Fibroblast of lung (primary cell): ENCODE results near the gene FBXW5. TPM values are rescaled to one million over a fixed set of nuclear protein-coding genes. Genes with fewer than 3 reads are reported as not detected.

Source experiments
- DNase-seq, 2 donors: peaks; one replicate each; pipeline versions ENCODE4 v3.0.0 to v3.0.0-alpha.2; 2010; ENCODE audit warnings: low read depth in 2 of 2
- H2AFZ ChIP-seq: 2 replicates; pipeline ENCODE4 v1.5.1; 2012; ENCODE audit warnings: low read length, control low read depth, inconsistent platforms
- H3K27ac ChIP-seq: 2 replicates; pipeline ENCODE4 v1.5.1; 2011; ENCODE audit warnings: low read length, control low read depth; ENCODE audit not compliant: insufficient read depth
- H3K27me3 ChIP-seq: 2 replicates; pipeline ENCODE4 v1.5.1; 2011; ENCODE audit warnings: mild to moderate bottlenecking, low read length; ENCODE audit not compliant: control insufficient read depth, insufficient read depth
- H3K36me3 ChIP-seq: 2 replicates; pipeline ENCODE4 v1.5.1; 2011; ENCODE audit warnings: low read length; ENCODE audit not compliant: control insufficient read depth, insufficient read depth
- H3K4me1 ChIP-seq: 2 replicates; pipeline ENCODE4 v1.5.1; 2011; ENCODE audit warnings: low read length; ENCODE audit not compliant: control insufficient read depth, insufficient read depth; ENCODE audit errors: extremely low read depth
- H3K4me2 ChIP-seq: 2 replicates; pipeline ENCODE4 v1.5.1; 2011; ENCODE audit warnings: low read length, control low read depth; ENCODE audit not compliant: insufficient read depth; ENCODE audit errors: extremely low read depth
- H3K4me3 ChIP-seq, 4 experiments: fragments of 200-600 bp in 1 of 4; sonication (generic) in 1 of 4; replicated peaks in 1 of 4; 2 replicates each; pipeline ENCODE4 v1.5.1; 2011 to 2016; ENCODE audit warnings: low read length in 4 of 4, low read depth in 3 of 4, mild to moderate bottlenecking in 3 of 4, control low read depth in 2 of 4, inconsistent platforms in 1 of 4, mixed read lengths in 1 of 4; ENCODE audit not compliant: insufficient read depth in 1 of 4; ENCODE audit errors: control extremely low read depth in 1 of 4
- H3K79me2 ChIP-seq: 2 replicates; pipeline ENCODE4 v1.5.1; 2012; ENCODE audit warnings: mild to moderate bottlenecking, low read length, inconsistent platforms; ENCODE audit not compliant: control insufficient read depth, insufficient read depth
- H3K9ac ChIP-seq: 2 replicates; pipeline ENCODE4 v1.5.1; 2011; ENCODE audit warnings: mild to moderate bottlenecking, low read length, control low read depth; ENCODE audit not compliant: insufficient read depth
- H3K9me3 ChIP-seq: 2 replicates; pipeline ENCODE4 v1.5.1; 2012; ENCODE audit warnings: low read depth, low read length; ENCODE audit not compliant: control insufficient read depth, insufficient read depth
- H4K20me1 ChIP-seq: 2 replicates; pipeline ENCODE4 v1.5.1; 2011; ENCODE audit warnings: low read length; ENCODE audit not compliant: control insufficient read depth, insufficient read depth; ENCODE audit errors: extremely low read depth
- CTCF ChIP-seq, 2 donors: IDR thresholded peaks in 1 of 2; conservative IDR thresholded peaks in 1 of 2; 1 replicate in 1 of 2; 2 replicates in 1 of 2; pipeline ENCODE4 v1.5.1; 2011 to 2012; ENCODE audit warnings: low read length in 2 of 2, control low read depth in 1 of 2, inconsistent platforms in 1 of 2, low read depth in 1 of 2, mild to moderate bottlenecking in 1 of 2
- EZH2 ChIP-seq: IDR thresholded peaks from 2 replicates; pipeline ENCODE4 v1.5.1; 2012; ENCODE audit warnings: low read length, control low read depth, mild to moderate bottlenecking; ENCODE audit errors: missing control alignments
- polyA plus RNA-seq, 2 donors: library from polyadenylated mRNA; depleted of rRNA in 1 of 2; stranded (reverse) in 1 of 2; unstranded in 1 of 2; fragments of >200 nt; gene quantifications; 2 replicates each; pipeline ENCODE4 v1.2.1, GENCODE V29; 2011 to 2012; ENCODE audit warnings: missing spikeins in 1 of 2
- total RNA-seq: library from RNA; depleted of rRNA; stranded (reverse); fragments of >200 nt; gene quantifications from 2 replicates; pipeline ENCODE4 v1.2.1, GENCODE V29; 2014

Gene FBXW5
- total and polyA plus RNA-seq, 2 donors (not counting 1 experiment from before 2014, with no cell fraction given), result 31.3 to 166 TPM

- Histone ChIP-seq H3K9me3 (no peaks in the 10 kb centered on the region), H4K20me1 (no peaks in the 10 kb centered on the region), H3K79me2 (no peaks in the 10 kb centered on the region), H2AFZ (no peak overlapping the region), H3K4me3 (no peak overlapping the region), H3K27ac (no peak overlapping the region), H3K4me1 (peaks cover 6% of the 10 kb centered on the region), H3K36me3 (peaks cover 11% of the 10 kb centered on the region), H3K27me3 (no peaks in the 10 kb centered on the region), H3K4me2 (no peak overlapping the region), H3K9ac (no peak overlapping the region)
- TF ChIP-seq CTCF (conservative IDR thresholded peaks at IDR 0.05 in 1 of 2, IDR thresholded peaks at IDR 0.05 in 1 of 2; ENCODE audit: low read depth in 1 of 2, low read length in 2 of 2) (no peak), EZH2 (no peak)
- no peak for DNase-seq
These were observed 17.8 kb downstream of the FBXW5 start for GRCh38 chr9:136926749-136927148.

- Histone ChIP-seq H3K9me3 (no peaks in the 10 kb centered on the region), H3K9ac (no peak overlapping the region), H3K4me3 (no peak overlapping the region), H3K79me2 (no peaks in the 10 kb centered on the region), H3K4me1 (peaks cover 6% of the 10 kb centered on the region), H4K20me1 (no peaks in the 10 kb centered on the region), H3K27me3 (no peaks in the 10 kb centered on the region), H3K4me2 (no peak overlapping the region), H2AFZ (no peak overlapping the region), H3K27ac (no peak overlapping the region), H3K36me3 (peaks cover 11% of the 10 kb centered on the region)
- DNase-seq, result no peak
- TF ChIP-seq CTCF (conservative IDR thresholded peaks at IDR 0.05 in 1 of 2, IDR thresholded peaks at IDR 0.05 in 1 of 2; ENCODE audit: low read depth in 1 of 2, low read length in 2 of 2) (peak in 1 of 2 donors; percentile 13), EZH2 (no peak)
These were observed 18.3 kb downstream of the FBXW5 start for GRCh38 chr9:136926154-136926704.

GRCh38 chr9:136925414-136926153, 19.0 kb downstream of the FBXW5 start:
- Histone ChIP-seq H4K20me1 (no peaks in the 10 kb centered on the region), H2AFZ (no peak overlapping the region), H3K27me3 (no peaks in the 10 kb centered on the region), H3K36me3 (peaks cover 13% of the 10 kb centered on the region), H3K4me2 (no peak overlapping the region), H3K9ac (no peak overlapping the region), H3K27ac (no peak overlapping the region), H3K4me3 (no peak overlapping the region), H3K9me3 (no peaks in the 10 kb centered on the region), H3K79me2 (no peaks in the 10 kb centered on the region), H3K4me1 (peaks cover 6% of the 10 kb centered on the region)
- TF ChIP-seq CTCF (conservative IDR thresholded peaks at IDR 0.05 in 1 of 2, IDR thresholded peaks at IDR 0.05 in 1 of 2; ENCODE audit: low read depth in 1 of 2, low read length in 2 of 2), result no peak
- no peak for TF ChIP-seq EZH2
- DNase-seq, result no peak
